Trophoblast cell (in vitro differentiated cells and primary cell): Measurements from ENCODE around the gene ANXA7. TPM values are rescaled to one million over a fixed set of nuclear protein-coding genes. Genes with fewer than 3 reads are reported as not detected.

ENCODE experiments used
- DNase-seq, 2 donors: peaks; one replicate each; pipeline ENCODE4 v3.0.0-alpha.2; 2016
- H2AFZ ChIP-seq: 2 replicates; pipeline ENCODE4 v1.6.1; 2013; ENCODE audit warnings: low read length, moderate library complexity, mild to moderate bottlenecking; ENCODE audit not compliant: insufficient read depth, poor library complexity
- H2AK5ac ChIP-seq: 2 replicates; pipeline ENCODE4 v1.6.1; 2013; ENCODE audit warnings: mild to moderate bottlenecking, low read length
- H2BK120ac ChIP-seq: 2 replicates; pipeline ENCODE4 v1.6.1; 2013; ENCODE audit warnings: low read length, mild to moderate bottlenecking, moderate library complexity; ENCODE audit not compliant: insufficient read depth, poor library complexity
- H2BK12ac ChIP-seq: 2 replicates; pipeline ENCODE4 v1.6.1; 2013; ENCODE audit warnings: mild to moderate bottlenecking, low read length, moderate library complexity
- H2BK5ac ChIP-seq: 2 replicates; pipeline ENCODE4 v1.6.1; 2013; ENCODE audit warnings: low read length, low read depth, moderate library complexity, mild to moderate bottlenecking; ENCODE audit not compliant: poor library complexity
- H3K14ac ChIP-seq: 2 replicates; pipeline ENCODE4 v1.6.1; 2013; ENCODE audit warnings: mild to moderate bottlenecking, low read length
- H3K18ac ChIP-seq: 2 replicates; pipeline ENCODE4 v1.6.1; 2013; ENCODE audit warnings: mild to moderate bottlenecking, low read length
- H3K23ac ChIP-seq: 2 replicates; pipeline ENCODE4 v1.6.1; 2013; ENCODE audit warnings: low read length
- H3K27ac ChIP-seq: 2 replicates; pipeline ENCODE4 v1.5.1; 2013; ENCODE audit warnings: low read depth, mild to moderate bottlenecking, inconsistent platforms, low read length, moderate library complexity
- H3K27me3 ChIP-seq: 2 replicates; pipeline ENCODE4 v1.6.1; 2013; ENCODE audit warnings: inconsistent platforms, mild to moderate bottlenecking, low read length, moderate library complexity; ENCODE audit not compliant: insufficient read depth
- H3K36me3 ChIP-seq, 2 experiments: 1 replicate in 1 of 2; 2 replicates in 1 of 2; pipeline ENCODE4 v1.6.1; 2013; ENCODE audit warnings: low read length in 2 of 2, mild to moderate bottlenecking in 2 of 2, moderate library complexity in 1 of 2; ENCODE audit not compliant: insufficient read depth in 2 of 2, control insufficient read depth in 1 of 2
- H3K4ac ChIP-seq: 2 replicates; pipeline ENCODE4 v1.6.1; 2013; ENCODE audit warnings: low read depth, mild to moderate bottlenecking, low read length, moderate library complexity
- H3K4me1 ChIP-seq, 2 experiments: 1 replicate in 1 of 2; 2 replicates in 1 of 2; pipeline ENCODE4 v1.6.1; 2013; ENCODE audit warnings: low read length in 2 of 2, mild to moderate bottlenecking in 2 of 2, moderate library complexity in 1 of 2; ENCODE audit not compliant: insufficient read depth in 2 of 2, control insufficient read depth in 1 of 2
- H3K4me2 ChIP-seq: 2 replicates; pipeline ENCODE4 v1.6.1; 2013; ENCODE audit warnings: inconsistent platforms, mild to moderate bottlenecking, low read length, moderate library complexity
- H3K4me3 ChIP-seq: 2 replicates; pipeline ENCODE4 v1.5.1; 2013; ENCODE audit warnings: mild to moderate bottlenecking, low read depth, low read length, inconsistent platforms
- H3K79me1 ChIP-seq: one replicate; pipeline ENCODE4 v1.6.1; 2013; ENCODE audit warnings: low read length
- H3K79me2 ChIP-seq: 2 replicates; pipeline ENCODE4 v1.6.1; 2013; ENCODE audit warnings: low read length, mild to moderate bottlenecking; ENCODE audit not compliant: control insufficient read depth, insufficient read depth, poor library complexity
- H3K9ac ChIP-seq: 2 replicates; pipeline ENCODE4 v1.6.1; 2013; ENCODE audit warnings: mild to moderate bottlenecking, low read length
- H3K9me3 ChIP-seq: 2 replicates; pipeline ENCODE4 v1.6.1; 2013; ENCODE audit warnings: low read depth, mild to moderate bottlenecking, control low read depth, inconsistent platforms, low read length; ENCODE audit not compliant: insufficient read depth
- H4K12ac ChIP-seq: 2 replicates; pipeline ENCODE4 v1.6.1; 2013; ENCODE audit warnings: low read depth, mild to moderate bottlenecking, low read length, moderate library complexity
- H4K8ac ChIP-seq: 2 replicates; pipeline ENCODE4 v1.6.1; 2013; ENCODE audit warnings: low read depth, mild to moderate bottlenecking, low read length, moderate library complexity
- H4K91ac ChIP-seq: one replicate; pipeline ENCODE4 v1.6.1; 2013; ENCODE audit warnings: low read depth, mild to moderate bottlenecking, low read length, moderate library complexity
- WGBS: extraction: QIAGEN DNeasy Blood & Tissue Kit; methylation state at CpG from one replicate; pipeline ENCODE4 v1.1.7; 2013; ENCODE audit warnings: missing lambda C conversion rate; ENCODE audit not compliant: insufficient read length, insufficient coverage; ENCODE audit errors: extremely low coverage; 5-methylcytosine and 5-hydroxymethylcytosine counted together
- polyA plus RNA-seq: library from polyadenylated mRNA; stranded (reverse); fragments of 200-250 nt; gene quantifications from 2 replicates; pipeline ENCODE4 v1.2.3, GENCODE V29; 2013

ANXA7 gene
- polyA plus RNA-seq: 33.6 and 34.3 TPM in 2 replicates

GRCh38 chr10:73413528-73414229 lies at the start of gene ANXA7:
TSS of gene ANXA7 (minus strand) at chr10:73414058. CDS start at chr10:73400856, 13,202 bp downstream.
- Histone ChIP-seq H2BK12ac (peak within 1 kb of the TSS; percentile 32), H3K14ac (peak within 1 kb of the TSS; percentile 96), H2BK120ac (peak within 1 kb of the TSS; percentile 97), H3K4me3 (peak within 1 kb of the TSS; percentile 99), H3K4me1 (peaks cover 3 to 5% of the 10 kb centered on the region in 2 experiments), H3K4me2 (peak within 1 kb of the TSS; percentile 68), H3K36me3 (no peaks in the 10 kb centered on the region), H2AK5ac (peak within 1 kb of the TSS; percentile 39), H3K27me3 (no peaks in the 10 kb centered on the region), H4K91ac (peak within 1 kb of the TSS; percentile 91), H3K23ac (no peak within 1 kb of the TSS), H2BK5ac (peak within 1 kb of the TSS; percentile 93), H3K9ac (peak within 1 kb of the TSS; percentile 97), H4K8ac (peak within 1 kb of the TSS; percentile 99), H3K79me1 (peaks cover 10% of the 10 kb centered on the region), H3K4ac (peak within 1 kb of the TSS; percentile 93), H4K12ac (peak within 1 kb of the TSS; percentile 88), H2AFZ (peak within 1 kb of the TSS; percentile 98), H3K9me3 (no peaks in the 10 kb centered on the region), H3K27ac (peak within 1 kb of the TSS; percentile 89), H3K18ac (peak within 1 kb of the TSS; percentile 98), H3K79me2 (peaks cover 10% of the 10 kb centered on the region)
- no CpG with 5 or more reads among the region's 62 CpGs for WGBS
- peak; percentile 88 to 92 for DNase-seq

- no peak overlapping the region for H3K4me2 ChIP-seq
- no peaks in the 10 kb centered on the region for H3K9me3 ChIP-seq
- no peak overlapping the region for H3K4me3 ChIP-seq
- H2AFZ ChIP-seq: no peak overlapping the region
- H3K27me3 ChIP-seq: no peaks in the 10 kb centered on the region
- H3K23ac ChIP-seq: no peak overlapping the region
- no peaks in the 10 kb centered on the region for H3K79me2 ChIP-seq
- H2BK12ac ChIP-seq: no peak overlapping the region
- H3K4me1 ChIP-seq: no peaks in the 10 kb centered on the region
- H3K4ac ChIP-seq: no peak overlapping the region
- H4K8ac ChIP-seq: no peak overlapping the region
- H3K79me1 ChIP-seq: no peaks in the 10 kb centered on the region
- H2BK5ac ChIP-seq: no peak overlapping the region
- no peak for DNase-seq
- peaks cover 14 to 18% of the 10 kb centered on the region in 2 experiments for H3K36me3 ChIP-seq
- no peak overlapping the region for H3K14ac ChIP-seq
- H3K27ac ChIP-seq: no peak overlapping the region
- WGBS: no CpG with 5 or more reads among the region's 4 CpGs
- H2BK120ac ChIP-seq: no peak overlapping the region
- no peak overlapping the region for H2AK5ac ChIP-seq
- no peak overlapping the region for H3K9ac ChIP-seq
- H4K91ac ChIP-seq: no peak overlapping the region
- H4K12ac ChIP-seq: no peak overlapping the region
- no peak overlapping the region for H3K18ac ChIP-seq
Measured at GRCh38 chr10:73460897-73461296, 47.0 kb upstream of the ANXA7 start.

- H3K9me3 ChIP-seq: no peaks in the 10 kb centered on the region
- no peaks in the 10 kb centered on the region for H3K79me2 ChIP-seq
- H4K91ac ChIP-seq: no peak overlapping the region
- no peak overlapping the region for H4K12ac ChIP-seq
- H2AFZ ChIP-seq: no peak overlapping the region
- no peak overlapping the region for H3K9ac ChIP-seq
- no peak overlapping the region for H2AK5ac ChIP-seq
- peak overlapping the region; percentile 89 for H3K23ac ChIP-seq
- peak in 1 of 2 donors; percentile 11 for DNase-seq
- H3K36me3 ChIP-seq: peaks cover 11 to 17% of the 10 kb centered on the region in 2 experiments
- H3K4me1 ChIP-seq: no peaks in the 10 kb centered on the region
- no peak overlapping the region for H2BK120ac ChIP-seq
- no peak overlapping the region for H3K18ac ChIP-seq
- H3K14ac ChIP-seq: no peak overlapping the region
- no peak overlapping the region for H3K4ac ChIP-seq
- H4K8ac ChIP-seq: no peak overlapping the region
- no CpG with 5 or more reads among the region's 6 CpGs for WGBS
- H3K4me2 ChIP-seq: no peak overlapping the region
- no peak overlapping the region for H2BK5ac ChIP-seq
- H3K79me1 ChIP-seq: no peaks in the 10 kb centered on the region
- H3K27ac ChIP-seq: no peak overlapping the region
- no peak overlapping the region for H2BK12ac ChIP-seq
- no peaks in the 10 kb centered on the region for H3K27me3 ChIP-seq
- H3K4me3 ChIP-seq: no peak overlapping the region
Measured at GRCh38 chr10:73459683-73460314, 45.9 kb upstream of the ANXA7 start.

GRCh38 chr10:73456187-73456890 lies 42.5 kb upstream of the ANXA7 start:
- Histone ChIP-seq H3K79me1 (no peaks in the 10 kb centered on the region), H3K4me1 (no peaks in the 10 kb centered on the region), H2BK12ac (no peak overlapping the region), H2AFZ (no peak overlapping the region), H4K8ac (no peak overlapping the region), H3K4ac (no peak overlapping the region), H3K14ac (no peak overlapping the region), H3K79me2 (no peaks in the 10 kb centered on the region), H3K4me3 (no peak overlapping the region), H4K91ac (no peak overlapping the region), H2AK5ac (no peak overlapping the region), H2BK5ac (no peak overlapping the region), H2BK120ac (no peak overlapping the region), H3K36me3 (peaks cover 5 to 12% of the 10 kb centered on the region in 2 experiments), H3K27me3 (no peaks in the 10 kb centered on the region), H3K9me3 (no peaks in the 10 kb centered on the region), H3K4me2 (no peak overlapping the region), H3K18ac (no peak overlapping the region), H3K9ac (no peak overlapping the region), H4K12ac (no peak overlapping the region), H3K23ac (no peak overlapping the region), H3K27ac (no peak overlapping the region)
- DNase-seq: no peak
- no CpG with 5 or more reads among the region's 2 CpGs for WGBS
